HEK293T (cell line): Measurements from ENCODE around the gene UGGT1.

Source experiments
- ARNT ChIP-seq: fragments of 450-650 bp; IDR thresholded peaks from 2 replicates; pipeline ENCODE4 v1.6.1; 2017; ENCODE audit warnings: mild to moderate bottlenecking
- BHLHE40 ChIP-seq: fragments of 450-650 bp; IDR thresholded peaks from 2 replicates; pipeline ENCODE4 v1.6.1; 2016; ENCODE audit warnings: mild to moderate bottlenecking, moderate library complexity, borderline replicate concordance
- FOXK2 ChIP-seq: fragments of 450-650 bp; IDR thresholded peaks from 2 replicates; pipeline ENCODE4 v1.6.1; 2016; ENCODE audit warnings: mild to moderate bottlenecking
- HDGF ChIP-seq: fragments of 450-650 bp; IDR thresholded peaks from 2 replicates; pipeline ENCODE4 v1.6.1; 2017; ENCODE audit warnings: antibody characterized with exemption, borderline replicate concordance
- PKNOX1 ChIP-seq: fragments of 450-650 bp; IDR thresholded peaks from 2 replicates; pipeline ENCODE4 v1.6.1; 2016

GRCh38 chr2:128073278-128073677 is 17.7 kb upstream of the UGGT1 start:
- TF ChIP-seq ARNT (no peak), HDGF (no peak), PKNOX1 (no peak), BHLHE40 (no peak), FOXK2 (no peak)
